ENCODE measurements around the gene MS4A15.
"Not testable (repeated sequence)": the region's sequence is repeated elsewhere in the genome, so short reads cannot be mapped to it uniquely, and the experiment has no call there.

The MS4A15 gene

DNA sequence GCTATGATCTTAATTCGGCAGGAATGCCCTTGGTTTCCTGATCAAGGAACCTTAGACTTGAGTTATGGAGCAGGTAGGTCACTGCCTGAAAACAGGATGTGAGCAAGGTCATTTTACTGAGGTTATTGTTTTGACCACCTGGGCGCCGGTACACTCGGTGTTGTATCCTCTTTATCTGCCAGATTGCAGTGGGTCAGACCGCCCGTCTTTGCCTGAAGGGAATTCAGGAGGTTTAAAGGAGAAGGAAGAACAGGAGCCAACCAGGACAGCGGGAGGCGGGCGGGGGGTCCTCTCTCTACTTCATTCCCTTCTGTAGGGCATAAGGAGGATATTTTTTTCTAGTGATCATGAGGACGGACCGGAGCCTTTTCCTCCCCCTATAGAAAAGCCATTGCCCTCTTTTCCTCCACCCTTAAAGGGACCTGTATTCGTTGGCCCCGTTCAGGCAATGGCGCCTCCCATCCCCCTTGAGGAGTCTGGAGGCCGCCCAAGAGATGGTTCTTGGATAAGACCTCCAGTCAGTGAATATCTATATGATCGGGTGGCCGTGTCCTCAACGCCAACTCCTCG lies 649 bp downstream of the MS4A15 start:
- TF ChIP-seq, protein P1, sequence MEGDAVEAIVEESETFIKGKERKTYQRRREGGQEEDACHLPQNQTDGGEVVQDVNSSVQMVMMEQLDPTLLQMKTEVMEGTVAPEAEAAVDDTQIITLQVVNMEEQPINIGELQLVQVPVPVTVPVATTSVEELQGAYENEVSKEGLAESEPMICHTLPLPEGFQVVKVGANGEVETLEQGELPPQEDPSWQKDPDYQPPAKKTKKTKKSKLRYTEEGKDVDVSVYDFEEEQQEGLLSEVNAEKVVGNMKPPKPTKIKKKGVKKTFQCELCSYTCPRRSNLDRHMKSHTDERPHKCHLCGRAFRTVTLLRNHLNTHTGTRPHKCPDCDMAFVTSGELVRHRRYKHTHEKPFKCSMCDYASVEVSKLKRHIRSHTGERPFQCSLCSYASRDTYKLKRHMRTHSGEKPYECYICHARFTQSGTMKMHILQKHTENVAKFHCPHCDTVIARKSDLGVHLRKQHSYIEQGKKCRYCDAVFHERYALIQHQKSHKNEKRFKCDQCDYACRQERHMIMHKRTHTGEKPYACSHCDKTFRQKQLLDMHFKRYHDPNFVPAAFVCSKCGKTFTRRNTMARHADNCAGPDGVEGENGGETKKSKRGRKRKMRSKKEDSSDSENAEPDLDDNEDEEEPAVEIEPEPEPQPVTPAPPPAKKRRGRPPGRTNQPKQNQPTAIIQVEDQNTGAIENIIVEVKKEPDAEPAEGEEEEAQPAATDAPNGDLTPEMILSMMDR (IDR thresholded peaks at IDR 0.05): no peak
- Mint-ChIP-seq H3K9me3 (peaks cover 9% of the 10 kb centered on the region), H3K4me3 (no peak overlapping the region), H3K36me3 (ENCODE audit: low read depth) (no peaks in the 10 kb centered on the region), H3K4me1 (no peaks in the 10 kb centered on the region), H3K27me3 (ENCODE audit: low read depth, poor library complexity) (peaks cover 33% of the 10 kb centered on the region), H3K27ac (no peak overlapping the region)
- DNase-seq: no peak

- not testable (repeated sequence) for H3K27ac Mint-ChIP-seq; H3K36me3 Mint-ChIP-seq (ENCODE audit: low read depth); DNase-seq; H3K4me1 Mint-ChIP-seq; H3K4me3 Mint-ChIP-seq; H3K9me3 Mint-ChIP-seq
- peaks cover 27% of the 10 kb centered on the region for H3K27me3 Mint-ChIP-seq (ENCODE audit: low read depth, poor library complexity)
These were observed 2.0 kb downstream of the MS4A15 start for GRCh38 chr11:60758671-60759070.

DNA sequence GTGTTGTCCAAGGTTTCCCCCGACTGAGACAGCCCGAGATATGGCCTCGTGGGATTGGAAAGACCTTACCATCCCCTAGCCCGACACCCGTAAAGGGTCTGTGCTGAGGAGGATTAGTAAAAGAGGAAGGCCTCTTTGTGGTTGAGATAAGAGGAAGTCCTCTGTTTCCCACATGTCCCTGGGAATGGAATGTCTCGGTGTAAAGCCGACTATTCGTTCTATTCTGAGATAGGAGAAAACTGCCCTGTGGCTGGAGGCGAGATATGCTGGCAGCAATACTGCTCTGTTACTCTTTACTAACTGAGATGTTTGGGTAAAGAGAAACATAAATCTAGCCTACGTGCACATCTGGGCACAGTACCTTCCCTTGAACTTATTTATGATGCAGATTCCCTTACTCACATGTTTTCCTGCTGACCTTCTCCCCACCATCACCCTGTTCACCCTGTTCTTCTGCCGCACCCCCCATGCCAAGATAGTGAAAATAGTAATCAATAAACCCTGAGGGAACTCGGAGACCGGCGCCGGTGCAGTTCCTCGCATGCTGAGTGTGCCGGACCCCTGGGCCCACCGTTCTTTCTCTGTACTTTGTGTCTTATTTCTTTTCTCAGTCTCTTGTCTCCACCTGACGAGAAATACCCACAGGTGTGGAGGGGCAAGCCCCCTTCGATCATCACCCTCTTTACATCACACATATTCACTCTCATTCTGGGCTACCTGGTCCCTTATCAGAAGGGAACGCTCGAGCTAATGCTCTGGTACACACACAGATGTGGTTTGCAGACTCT lies 3.0 kb downstream of the MS4A15 start:
- not testable (repeated sequence) for DNase-seq, H3K4me3 Mint-ChIP-seq
- H3K27me3 Mint-ChIP-seq (ENCODE audit: low read depth, poor library complexity): peaks cover 27% of the 10 kb centered on the region

GRCh38 chr11:60761436-60762190 lies 4.9 kb downstream of the MS4A15 start:
- Mint-ChIP-seq H3K4me3 (no peak overlapping the region), H3K4me1 (peaks cover 16% of the 10 kb centered on the region), H3K9me3 (peaks cover 9% of the 10 kb centered on the region), H3K27me3 (ENCODE audit: low read depth, poor library complexity) (peaks cover 28% of the 10 kb centered on the region), H3K36me3 (ENCODE audit: low read depth) (no peaks in the 10 kb centered on the region), H3K27ac (no peak overlapping the region)
- no peak for DNase-seq
- TF ChIP-seq, protein P1 (IDR thresholded peaks at IDR 0.05): no peak

More for the DNA sequence above, 3.0 kb downstream of the MS4A15 start:
- not testable (repeated sequence) for H3K27ac Mint-ChIP-seq; H3K36me3 Mint-ChIP-seq (ENCODE audit: low read depth); H3K9me3 Mint-ChIP-seq; H3K4me1 Mint-ChIP-seq

DNA sequence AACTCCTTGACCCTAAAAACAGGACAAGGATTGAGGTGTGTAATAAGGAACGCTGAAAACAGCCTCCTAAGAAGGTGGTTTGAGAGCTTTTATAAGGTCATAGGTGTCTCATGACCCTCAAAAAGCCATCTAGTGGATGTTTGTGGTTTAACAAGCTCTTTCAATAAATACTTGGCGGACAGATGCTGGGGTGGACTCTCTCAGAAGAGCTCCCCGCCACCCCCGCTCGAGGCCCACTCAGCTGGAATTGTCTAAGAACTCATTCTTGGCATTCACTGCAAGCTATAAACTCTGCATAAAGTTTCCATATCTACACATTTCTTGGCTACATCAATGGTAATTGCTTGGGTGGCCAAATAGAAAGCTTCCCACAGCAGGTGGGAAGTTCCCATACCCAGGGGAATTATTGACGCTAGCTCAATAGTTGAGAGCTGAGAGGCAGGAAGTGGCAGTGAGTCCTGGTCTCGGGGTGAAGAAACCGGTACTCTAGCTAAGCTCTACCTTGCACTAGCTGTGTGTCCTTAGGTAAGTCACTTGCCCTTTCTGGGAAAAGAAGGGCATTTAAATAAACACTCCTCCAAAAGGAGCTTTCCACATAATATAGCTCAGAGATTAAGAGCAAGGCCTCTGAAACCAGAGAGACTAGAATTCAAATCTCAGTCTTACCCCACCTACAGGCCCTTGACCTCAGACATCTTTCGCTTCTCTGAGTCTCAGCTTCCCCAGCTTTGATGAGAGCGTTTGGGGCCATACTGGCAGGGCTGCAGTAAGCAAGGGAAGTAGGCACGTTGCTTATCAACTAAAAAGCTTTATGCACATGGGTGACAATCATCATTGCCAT lies 6.4 kb downstream of the MS4A15 start:
- peaks cover 20% of the 10 kb centered on the region for H3K4me1 Mint-ChIP-seq
- H3K27ac Mint-ChIP-seq: no peak overlapping the region

DNA sequence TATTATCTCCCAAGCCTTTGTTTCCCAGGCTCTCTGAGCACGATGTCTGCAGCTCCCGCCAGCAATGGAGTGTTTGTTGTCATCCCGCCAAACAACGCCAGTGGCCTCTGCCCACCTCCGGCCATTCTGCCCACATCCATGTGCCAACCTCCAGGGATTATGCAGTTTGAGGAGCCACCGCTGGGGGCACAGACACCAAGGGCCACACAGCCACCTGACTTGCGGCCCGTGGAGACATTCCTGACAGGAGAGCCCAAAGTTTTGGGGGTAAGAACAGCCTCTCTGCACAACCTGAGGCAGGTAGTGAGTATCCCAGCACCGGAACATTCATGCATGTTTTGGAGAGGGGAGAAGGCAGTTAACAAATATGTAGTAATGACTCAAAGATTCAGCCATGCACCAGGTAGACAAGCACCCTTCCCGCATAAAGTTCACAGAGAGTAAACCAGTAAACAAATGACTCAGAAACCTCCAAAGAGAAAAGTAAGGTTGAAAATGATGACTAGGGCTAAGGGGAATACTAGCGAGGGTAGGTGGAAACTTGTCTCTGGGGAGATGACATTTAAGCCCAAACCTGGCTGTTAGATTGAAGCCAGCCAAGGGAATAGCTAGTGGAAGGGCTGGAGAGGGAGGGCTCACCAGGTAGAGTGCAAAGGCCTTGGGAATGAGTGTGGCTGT lies 7.2 kb downstream of the MS4A15 start:
- DNase-seq: no peak
- TF ChIP-seq, protein P1 (IDR thresholded peaks at IDR 0.05): no peak
- Mint-ChIP-seq H3K36me3 (ENCODE audit: low read depth) (no peaks in the 10 kb centered on the region), H3K4me3 (no peak overlapping the region), H3K27ac (no peak overlapping the region), H3K27me3 (ENCODE audit: low read depth, poor library complexity) (peaks cover 26% of the 10 kb centered on the region), H3K9me3 (no peaks in the 10 kb centered on the region), H3K4me1 (peaks cover 20% of the 10 kb centered on the region)

More for the DNA sequence above, 6.4 kb downstream of the MS4A15 start:
- TF ChIP-seq, protein P1 (IDR thresholded peaks at IDR 0.05): peak; percentile 50
- Mint-ChIP-seq H3K27me3 (ENCODE audit: low read depth, poor library complexity) (peaks cover 23% of the 10 kb centered on the region), H3K4me3 (no peak overlapping the region), H3K36me3 (ENCODE audit: low read depth) (no peaks in the 10 kb centered on the region), H3K9me3 (no peaks in the 10 kb centered on the region)
- DNase-seq: no peak
